T-helper 1 cell treated with Interleukin-12 subunit alpha and Interleukin-12 subunit beta and Interleukin-4 antibody, amounts not matched to agents 30 ng/mL and 1 ng/mL, for 36 hours (primary cell): ENCODE results near the gene TPH2. TPM values are rescaled to one million over a fixed set of nuclear protein-coding genes. Genes with fewer than 3 reads are reported as not detected.

Experiments
- intact Hi-C: fragments of 100-400 bp; cut with micrococcal nuclease; formaldehyde crosslinking; loops from one replicate; pipeline ENCODE4 v1.15.1; 2024
- total RNA-seq: library from RNA; stranded (reverse); gene quantifications from 2 replicates; pipeline ENCODE4 v1.2.3, GENCODE V29; 2022

TPH2 gene
- total RNA-seq, 1 donor from 2014 or later, result not detected

DNA sequence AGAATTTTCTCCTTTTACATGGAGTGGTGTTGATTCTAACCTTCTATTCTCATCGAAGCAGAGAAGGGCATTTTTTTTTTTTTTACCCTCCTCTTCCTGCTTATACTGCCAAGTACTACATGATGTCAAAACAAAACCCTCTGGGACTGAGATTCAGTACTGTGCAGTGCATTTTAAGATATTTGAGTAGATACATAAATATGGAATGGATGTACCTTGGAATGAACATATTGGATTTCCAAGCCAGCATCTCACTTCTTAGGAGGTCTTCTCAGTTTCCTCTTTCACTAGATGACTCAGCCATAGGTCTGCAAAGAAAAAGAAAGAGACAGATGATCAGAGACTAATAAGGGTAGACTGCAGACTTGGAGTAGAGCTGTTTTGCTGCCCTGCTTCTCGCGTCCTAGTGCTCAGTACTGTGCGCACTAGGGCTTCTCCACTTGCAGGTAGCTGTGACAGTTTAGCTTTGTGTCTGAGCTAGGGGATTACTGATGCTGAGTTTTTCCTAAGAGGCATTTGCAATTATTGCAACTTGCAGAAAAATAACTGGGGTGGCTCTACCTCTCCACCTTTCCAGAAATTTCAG is 20.4 kb downstream of the TPH2 start:
- intact Hi-C loops, result no loop called here

DNA sequence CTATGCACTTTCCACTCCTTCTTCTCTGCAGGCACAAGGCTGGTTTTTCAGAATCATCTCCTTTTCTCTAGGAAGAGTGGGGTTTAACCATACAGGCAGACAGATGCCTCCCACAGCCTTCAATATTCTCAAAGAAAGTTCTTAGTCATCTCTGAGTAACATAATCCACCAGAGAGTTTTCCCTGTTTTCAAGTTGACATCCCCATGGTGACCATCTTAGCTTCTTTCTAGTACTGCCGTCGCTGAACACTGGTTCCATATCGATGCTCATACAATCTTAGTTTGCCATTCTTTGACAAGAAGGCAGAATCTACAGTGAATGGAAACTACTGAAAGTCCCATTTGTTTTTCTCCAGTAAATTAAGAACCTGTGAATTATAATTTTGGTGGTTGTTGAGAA is 28.6 kb downstream of the TPH2 start:
- intact Hi-C loops, result no loop called here

DNA sequence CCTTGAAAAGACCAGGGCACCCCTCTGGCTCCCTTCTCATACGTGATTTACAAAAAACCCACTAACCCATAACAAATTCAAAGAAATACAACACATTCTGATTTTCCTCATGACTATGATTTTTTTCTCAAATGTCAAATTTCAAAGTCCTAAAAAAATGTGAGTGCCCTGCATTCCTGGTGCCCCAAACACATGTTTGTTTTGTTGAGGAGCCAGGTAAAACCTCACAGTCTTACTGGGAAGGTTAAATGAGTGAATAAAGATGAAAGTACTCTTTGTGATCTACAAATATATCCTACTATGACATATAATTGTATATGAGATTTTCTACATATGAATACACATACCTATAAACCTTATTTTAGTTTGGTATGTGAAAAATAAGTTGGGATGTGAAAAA is 30.7 kb downstream of the TPH2 start:
- intact Hi-C loops, result no loop called here

DNA sequence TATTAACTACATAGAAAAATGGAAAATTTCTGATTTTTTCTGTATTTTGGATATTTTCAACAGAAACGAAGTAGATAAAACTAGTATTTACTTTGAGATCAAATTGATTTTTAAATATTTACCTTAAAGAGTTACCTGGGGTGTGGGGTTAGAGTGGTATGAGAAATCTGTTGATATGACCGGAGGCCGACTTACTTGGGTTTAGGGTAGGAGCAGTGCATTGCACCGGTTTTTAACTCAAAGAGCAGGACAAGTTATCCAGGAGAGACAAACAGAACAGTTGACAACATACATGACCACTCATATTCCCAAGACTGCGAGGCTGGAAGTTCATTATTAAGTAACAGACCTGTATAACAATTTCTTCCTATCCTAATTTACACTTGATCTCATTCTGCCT is 31.4 kb downstream of the TPH2 start:
- intact Hi-C loops, result no loop called here

DNA sequence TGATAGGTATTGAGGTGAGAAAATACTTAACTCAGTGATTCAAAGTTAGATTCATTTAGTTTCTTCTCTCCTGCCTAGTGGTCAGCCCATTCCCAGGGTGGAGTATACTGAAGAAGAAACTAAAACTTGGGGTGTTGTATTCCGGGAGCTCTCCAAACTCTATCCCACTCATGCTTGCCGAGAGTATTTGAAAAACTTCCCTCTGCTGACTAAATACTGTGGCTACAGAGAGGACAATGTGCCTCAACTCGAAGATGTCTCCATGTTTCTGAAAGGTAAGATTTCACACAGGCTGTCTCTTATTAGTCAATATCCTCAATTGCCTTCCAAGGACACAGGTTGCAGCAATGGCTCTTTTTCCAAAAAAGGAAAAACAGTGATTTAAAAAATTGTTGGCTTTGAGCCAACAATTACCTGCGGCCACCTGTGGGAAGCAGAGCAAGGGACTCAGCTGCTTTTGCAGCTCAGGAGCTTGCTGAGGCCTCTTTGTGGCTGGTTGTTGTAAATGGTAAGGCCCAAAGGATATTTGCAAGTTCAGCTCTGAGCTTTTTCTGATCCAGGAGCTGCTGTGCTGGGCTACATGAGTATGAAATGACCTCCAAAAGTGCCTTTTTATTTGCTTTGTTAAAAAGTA is 33.9 kb downstream of the TPH2 start:
- intact Hi-C loops, result no loop called here

DNA sequence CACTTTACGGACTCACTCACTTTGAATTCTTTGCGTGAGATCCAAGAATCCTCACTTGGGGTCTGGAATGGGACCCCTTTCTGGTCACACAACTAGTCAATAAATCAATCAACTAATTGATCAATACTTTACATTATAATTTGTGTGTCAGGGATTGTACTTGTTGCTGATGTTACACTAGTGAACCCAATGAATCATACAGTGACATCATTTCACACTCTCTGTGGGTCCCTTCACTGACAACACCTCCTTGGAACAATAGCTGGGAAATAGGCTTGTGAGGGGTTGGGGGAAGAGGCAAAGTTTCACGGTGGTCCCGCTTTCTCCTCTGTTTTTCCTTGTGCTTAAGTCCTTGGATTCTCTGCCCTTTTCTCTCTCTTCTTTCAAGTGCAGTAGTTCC is 35.0 kb downstream of the TPH2 start:
- intact Hi-C loops, result no loop called here

DNA sequence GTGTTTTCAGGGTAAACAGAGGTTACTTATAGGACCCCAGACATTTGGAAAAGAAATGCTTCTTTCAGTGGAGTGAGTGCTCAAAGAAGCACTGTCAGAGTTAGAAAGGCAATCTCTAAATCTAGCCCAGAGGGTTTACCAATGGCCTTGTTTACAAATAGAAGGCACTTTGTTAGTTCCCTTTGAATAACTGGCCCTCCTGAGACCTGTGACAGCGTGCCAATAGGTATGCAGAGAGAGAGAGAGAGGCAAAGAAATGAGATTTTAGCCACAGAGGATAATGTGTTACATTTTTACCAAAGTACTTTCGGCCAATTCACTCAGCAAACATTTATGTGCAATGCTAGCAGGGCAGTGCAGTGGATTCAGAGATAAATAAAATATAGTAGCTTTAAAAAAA is 41.9 kb downstream of the TPH2 start:
- intact Hi-C loops, result no loop called here

DNA sequence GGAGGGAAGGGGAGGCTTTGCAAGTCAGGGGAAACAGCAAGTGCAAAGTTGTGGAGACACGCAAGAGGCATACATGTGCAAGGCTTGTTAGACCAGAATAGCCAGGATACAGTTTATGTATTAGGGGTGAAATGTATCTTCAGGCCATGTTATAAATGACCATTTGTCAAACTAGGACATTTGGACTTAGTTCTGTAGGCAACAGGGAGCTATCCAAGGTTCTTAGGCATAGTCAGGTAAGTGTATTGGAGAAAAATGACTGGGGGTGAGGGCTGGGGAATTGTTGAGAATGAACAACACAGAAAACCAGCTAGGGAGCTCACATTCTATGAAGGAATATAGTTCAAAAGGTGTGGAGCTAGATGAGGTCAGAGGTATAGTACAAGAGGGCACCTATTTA is 42.5 kb downstream of the TPH2 start:
- intact Hi-C loops, result no loop called here

DNA sequence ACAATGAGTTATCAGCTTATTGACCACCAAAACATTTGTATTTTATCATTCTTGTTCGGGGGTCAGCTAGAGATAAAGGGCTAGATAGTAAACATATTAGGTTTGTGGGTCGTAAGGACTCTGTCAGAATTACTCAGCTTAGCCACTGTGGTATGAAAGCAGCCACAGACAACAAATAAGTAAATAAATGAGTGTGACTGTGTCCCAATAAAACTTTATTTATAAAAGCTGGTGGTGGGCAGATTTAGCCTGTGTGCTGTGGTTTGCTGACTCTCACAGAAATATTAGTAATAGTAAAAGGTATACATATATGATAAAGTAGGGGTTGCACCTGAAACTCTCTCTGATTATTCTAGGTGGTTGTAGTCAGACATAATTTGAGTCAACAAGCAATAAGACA is 56.1 kb downstream of the TPH2 start:
- intact Hi-C loops, result no loop called here

DNA sequence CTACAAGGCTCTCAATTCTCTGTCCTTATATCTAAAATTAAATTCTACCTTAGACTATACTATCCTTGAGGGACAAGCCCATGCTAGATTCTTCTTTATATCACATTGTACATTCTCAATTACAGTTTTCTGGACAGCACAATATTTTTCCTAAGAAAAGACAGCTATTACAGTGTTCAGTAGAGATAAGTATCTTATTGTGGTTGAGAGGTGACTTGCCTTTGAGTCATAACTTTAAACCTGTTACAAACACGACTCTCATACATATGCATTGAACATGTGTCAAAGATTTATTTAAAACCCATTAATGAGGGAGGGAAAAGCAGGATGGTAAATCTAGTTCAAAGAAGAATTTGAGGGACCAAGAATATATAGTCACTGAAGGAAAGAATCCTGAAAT is 61.1 kb downstream of the TPH2 start:
- intact Hi-C loops, result no loop called here

DNA sequence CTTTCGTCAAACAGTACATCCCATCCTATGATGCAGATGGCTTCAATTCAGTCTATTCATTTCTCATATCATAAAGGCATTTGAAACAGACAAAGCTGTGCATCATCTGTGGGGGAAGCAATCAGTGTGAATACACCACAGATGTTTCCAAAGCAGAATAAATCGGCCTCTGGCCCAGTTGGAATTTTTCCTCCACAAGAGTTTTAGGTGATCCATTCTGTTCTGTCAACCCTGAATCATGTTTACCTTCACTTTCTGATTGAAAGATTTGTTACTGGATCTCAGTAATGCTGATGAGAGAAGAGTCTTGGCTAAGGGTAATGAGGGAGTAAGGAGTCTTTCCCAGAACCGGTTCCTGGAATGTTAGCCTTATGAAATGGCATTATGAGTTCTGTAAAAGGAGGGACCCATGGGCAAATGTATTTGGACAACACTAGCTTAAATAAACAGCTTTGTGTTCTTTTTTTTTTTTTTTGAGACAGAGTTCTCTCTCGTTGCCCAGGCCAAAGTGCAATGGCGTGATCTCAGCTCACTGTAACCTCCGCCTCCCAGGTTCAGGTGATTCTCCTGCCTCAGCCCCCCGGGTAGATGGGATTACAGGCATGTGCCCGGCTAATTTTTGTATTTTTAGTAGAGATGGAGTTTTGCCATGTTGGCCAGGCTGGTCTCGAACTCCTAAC is 62.5 kb downstream of the TPH2 start:
- intact Hi-C loops, result no loop called here

DNA sequence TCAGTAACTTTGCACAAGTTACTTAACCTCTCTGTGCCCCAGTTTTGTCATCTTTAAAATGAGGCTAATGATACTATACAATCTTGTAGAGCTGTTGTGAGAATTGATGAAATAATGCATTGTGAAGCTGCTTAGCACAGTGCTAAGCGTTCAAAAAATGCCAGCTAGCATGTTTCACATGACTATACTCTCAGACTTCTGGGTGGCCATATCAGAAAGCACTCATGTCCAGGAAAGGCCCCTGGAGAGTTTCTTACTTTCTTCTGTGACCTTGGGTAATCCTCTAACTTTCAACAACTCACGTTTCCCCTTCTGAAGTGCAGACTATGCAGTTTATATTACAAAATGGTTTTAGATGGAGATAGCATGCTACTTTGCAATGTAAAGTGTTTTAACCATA is 68.1 kb downstream of the TPH2 start:
- intact Hi-C loops, result no loop called here

DNA sequence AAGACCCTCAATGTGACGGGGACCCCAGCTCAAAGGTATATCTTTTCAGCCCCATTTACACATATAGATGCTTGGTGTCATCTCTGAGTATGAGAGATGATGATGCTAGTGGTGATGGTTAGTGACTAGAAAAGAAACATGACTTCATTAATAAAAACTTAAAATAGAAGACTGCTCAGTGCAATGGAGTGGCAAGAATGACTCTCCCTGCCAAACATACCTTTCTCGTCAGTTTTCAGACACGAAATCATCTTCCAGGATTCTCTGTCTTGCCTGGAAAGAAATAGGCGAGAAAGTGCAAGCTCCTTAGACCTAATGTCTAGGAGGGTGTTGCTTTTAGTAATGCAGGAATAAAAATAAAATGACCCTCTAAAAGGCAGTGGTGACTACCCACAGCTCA is 71.7 kb downstream of the TPH2 start:
- intact Hi-C loops, result no loop called here

DNA sequence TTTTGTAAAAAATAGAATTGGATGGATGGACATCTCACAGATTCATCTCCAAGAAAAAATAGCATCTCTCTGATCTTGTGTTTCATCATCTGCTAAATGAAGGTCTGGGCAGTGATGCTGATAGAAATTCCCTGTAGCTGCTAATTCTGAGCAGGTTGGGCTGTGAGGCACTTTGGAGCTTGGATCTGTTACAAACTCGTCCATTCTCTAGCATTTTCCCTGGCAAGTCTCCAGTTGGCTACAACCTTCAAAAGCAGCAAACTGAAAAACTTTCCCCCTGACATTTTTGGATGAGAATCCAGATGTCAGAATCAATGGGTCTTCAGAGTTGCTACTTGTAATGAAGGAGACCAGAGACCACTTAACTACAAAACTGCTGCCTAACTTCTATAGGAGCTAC is 72.7 kb downstream of the TPH2 start:
- intact Hi-C loops, result no loop called here

DNA sequence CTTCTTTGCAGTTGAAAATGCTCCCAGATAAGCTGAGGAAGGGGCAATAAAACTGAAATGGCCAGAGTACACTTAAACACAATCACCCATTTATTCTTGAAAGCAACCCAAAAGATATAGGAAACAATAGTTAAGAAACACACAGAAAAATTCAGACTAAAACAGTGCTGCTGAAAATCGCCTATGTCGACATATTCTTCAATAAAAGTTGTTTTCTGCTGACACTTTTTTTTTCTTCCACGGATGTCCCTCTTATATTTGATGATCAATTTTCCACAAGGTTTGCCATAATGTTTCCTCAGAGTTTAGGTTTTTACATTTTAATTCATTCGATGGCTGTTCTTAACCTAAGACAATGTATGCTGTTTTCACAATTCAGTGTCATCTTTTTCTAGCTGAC is 74.2 kb downstream of the TPH2 start:
- intact Hi-C loops, result no loop called here

DNA sequence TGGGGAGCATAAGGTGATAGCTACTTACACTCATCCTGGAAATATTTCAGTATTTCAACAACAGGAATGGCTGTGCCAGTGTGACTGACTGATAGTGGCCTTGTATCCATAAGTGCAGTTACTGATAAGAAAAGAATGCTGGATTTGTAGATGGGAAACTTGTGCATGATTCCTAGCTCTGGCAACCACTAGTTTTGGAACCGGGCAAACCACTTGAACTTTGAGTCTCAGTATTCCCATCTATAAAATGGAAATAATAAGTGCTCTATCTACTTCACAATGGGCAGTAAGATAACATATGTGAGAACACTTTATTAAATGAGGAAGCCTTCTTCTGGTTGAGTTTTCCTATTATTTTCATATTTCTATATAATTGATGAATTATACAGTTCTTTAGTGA is 77.2 kb downstream of the TPH2 start:
- intact Hi-C loops, result loop anchor here (5.0 kb wide), 1 partner anchor 331 kb away; no protein-coding TSS in a partner anchor

DNA sequence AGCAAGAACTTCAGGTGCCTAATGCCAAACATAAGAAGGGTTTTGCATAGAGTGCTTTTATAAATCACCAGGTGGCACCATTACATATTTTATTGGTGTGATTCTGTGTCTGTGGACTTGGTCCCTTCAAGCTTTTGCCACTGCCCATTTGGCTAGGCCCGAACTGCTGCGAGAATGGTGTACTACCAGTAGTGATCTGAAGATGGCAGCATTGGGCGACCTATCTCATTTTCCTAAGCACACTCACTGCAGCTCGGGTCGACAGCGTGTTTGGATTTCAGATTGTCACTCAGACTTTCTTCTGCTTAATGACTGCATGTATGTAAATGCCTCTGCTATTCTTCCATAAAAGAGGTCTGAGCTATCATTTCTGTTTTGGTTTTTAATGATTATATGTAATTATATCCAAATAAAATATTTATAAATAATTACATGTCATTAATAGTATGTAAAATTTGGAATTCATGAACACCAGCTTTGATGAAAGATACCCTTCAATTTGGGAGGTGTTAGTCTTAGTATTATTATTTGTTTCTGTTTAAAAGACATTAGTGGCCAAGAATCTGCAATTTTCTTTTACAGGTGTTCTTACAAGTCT is 78.5 kb downstream of the TPH2 start:
- intact Hi-C loops, result loop anchor here (1.0 to 5.0 kb wide), 2 partner anchors 247 to 330 kb away; no protein-coding TSS in a partner anchor

DNA sequence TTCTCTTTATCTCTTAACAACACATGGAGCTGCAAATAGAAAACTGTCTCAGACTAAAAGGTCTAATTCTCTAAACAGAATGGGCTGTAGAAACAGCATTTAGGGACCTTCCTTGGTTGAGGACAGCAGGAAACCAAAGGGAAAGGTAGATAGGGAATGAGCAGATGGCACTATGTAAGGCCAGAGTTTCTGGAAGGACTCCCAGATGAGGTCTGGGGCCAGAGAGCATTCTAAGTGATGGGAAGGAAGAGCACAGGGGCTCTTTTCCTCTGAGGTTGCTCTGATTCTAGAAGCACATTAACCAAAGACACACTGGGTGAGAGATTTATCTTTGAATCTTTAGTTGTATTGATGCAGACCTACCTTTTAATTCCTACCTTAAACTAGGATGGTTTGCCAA is 79.4 kb downstream of the TPH2 start:
- intact Hi-C loops, result loop anchor here (5.0 kb wide), 1 partner anchor 329 kb away; no protein-coding TSS in a partner anchor

DNA sequence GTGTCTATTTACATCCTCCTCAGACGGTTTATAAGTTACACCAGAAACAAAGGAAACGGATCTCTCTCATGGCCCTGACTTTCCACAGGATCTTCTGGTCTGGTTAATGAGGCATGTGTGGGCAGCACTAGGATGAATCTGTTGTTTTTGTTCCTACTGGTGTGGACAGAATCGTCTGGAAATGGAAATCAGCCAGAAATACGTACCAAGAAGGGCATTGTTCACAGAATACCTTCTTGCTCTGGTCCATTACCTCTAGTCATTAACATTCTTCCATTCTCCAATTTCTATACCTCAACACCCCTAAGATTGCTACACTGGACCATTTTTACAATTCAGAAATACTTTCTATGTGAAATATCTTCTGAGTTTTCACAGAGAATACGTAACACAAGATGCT is 86.0 kb downstream of the TPH2 start:
- intact Hi-C loops, result no loop called here

DNA sequence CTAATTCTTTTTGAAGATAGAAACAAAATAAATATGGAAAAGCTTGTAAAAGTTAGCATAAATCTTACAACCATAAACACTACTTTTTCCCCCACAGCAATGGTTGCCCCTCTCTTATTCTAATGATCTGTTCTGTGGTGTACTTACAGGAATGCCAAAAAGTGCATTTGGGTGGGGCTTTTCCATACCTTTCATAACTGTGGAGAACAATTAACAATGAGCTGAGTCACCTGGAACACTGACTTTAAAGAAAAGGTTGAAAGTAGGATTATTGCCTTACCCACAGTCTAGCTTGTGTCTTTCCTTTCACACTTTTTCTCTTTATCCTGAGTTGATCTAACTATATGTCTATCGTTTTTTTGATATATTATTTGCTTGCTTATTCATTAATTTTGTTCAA is 86.9 kb downstream of the TPH2 start:
- intact Hi-C loops, result no loop called here

DNA sequence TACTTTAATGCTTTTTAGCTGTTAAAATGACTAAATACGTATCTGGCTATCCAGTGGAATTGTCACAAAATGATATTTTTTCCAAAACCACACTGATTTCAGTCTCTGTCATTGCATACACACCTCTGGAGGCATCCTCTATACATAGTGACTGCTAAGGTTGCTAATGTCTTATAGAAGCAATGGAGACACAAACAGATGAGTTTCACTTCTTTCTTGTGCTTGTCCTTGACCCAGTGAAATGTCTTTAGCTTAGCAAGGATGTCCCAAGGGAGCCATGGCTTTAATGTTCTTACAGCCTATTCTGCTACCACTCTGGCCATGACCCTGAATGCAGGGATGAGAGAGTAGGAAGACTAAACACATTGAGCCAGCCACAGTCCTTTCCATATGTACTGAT is 90.3 kb downstream of the TPH2 start:
- intact Hi-C loops, result no loop called here

DNA sequence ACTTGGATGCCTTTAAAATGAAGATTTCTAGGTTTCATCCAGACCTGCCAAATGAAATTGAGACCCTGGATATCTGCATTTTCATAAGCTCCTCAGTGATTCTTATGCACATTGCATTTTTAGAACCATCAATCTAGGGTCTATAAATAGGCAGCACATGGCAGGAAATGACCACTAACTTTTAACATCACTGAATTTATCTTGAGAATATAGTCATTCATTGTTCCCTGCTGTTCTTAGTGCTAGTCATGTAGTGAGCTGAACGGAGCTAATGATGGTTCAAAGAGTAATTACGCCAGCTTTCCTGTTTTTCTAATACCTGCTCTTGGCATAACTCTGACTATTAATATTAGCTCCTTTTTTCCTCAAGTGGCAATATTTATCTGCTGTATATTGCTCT is 91.6 kb downstream of the TPH2 start:
- intact Hi-C loops, result no loop called here

DNA sequence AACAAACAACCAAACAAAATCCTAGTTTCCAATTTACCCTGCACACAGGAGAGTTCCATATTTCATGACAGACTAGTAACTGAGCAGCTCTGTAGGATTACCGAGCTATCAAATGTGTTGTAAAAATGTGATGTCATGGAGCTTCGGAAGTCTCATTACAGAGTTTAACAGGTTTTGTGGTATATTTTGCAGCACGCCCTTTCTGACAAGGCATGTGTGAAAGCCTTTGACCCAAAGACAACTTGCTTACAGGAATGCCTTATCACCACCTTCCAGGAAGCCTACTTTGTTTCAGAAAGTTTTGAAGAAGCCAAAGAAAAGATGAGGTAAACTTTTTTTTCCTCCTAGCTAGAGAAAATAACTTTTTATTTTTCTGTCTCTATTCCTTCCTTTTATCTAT is 92.4 kb downstream of the TPH2 start:
- intact Hi-C loops, result no loop called here
